ENCODE results near the gene DOK5.

GRCh38 chr20:54557806-54558590 lies 82.6 kb downstream of the DOK5 start:
- TF ChIP-seq POLR2A (conservative IDR thresholded peaks at IDR 0.05), result no peak
- TF ChIP-seq SMARCC2 (IDR thresholded peaks at IDR 0.05; ENCODE audit: low read depth), result no peak
- no peak for TF ChIP-seq ZBTB33 (CRISPR knock-in tag; IDR thresholded peaks at IDR 0.05)
- TF ChIP-seq REST (IDR thresholded peaks at IDR 0.05; ENCODE audit: borderline replicate concordance), result no peak
- TF ChIP-seq REST (CRISPR knock-in tag; IDR thresholded peaks at IDR 0.05; ENCODE audit: low read depth), result no peak
- no peak for TF ChIP-seq CHD2 (IDR thresholded peaks at IDR 0.05; ENCODE audit: low read depth, low read length)
- no peak for TF ChIP-seq MAFK (IDR thresholded peaks at IDR 0.05; ENCODE audit: low read length)
- no peak for TF ChIP-seq POLR2AphosphoS5 (IDR thresholded peaks at IDR 0.05; ENCODE audit: control insufficient read depth, insufficient read depth, low read depth, low read length)
- no peak for TF ChIP-seq ZBTB12 (CRISPR knock-in tag; IDR thresholded peaks at IDR 0.05)
- TF ChIP-seq CBX5 (IDR thresholded peaks at IDR 0.05; ENCODE audit: borderline replicate concordance, low read depth), result no peak
- no peak for TF ChIP-seq FOXJ2 (tag; IDR thresholded peaks at IDR 0.05)
- no peak for TF ChIP-seq CTCF (IDR thresholded peaks at IDR 0.05 in 2 of 3, conservative IDR thresholded peaks at IDR 0.05 in 1 of 3; ENCODE audit: insufficient read depth in 2 of 3, low read depth in 1 of 3, low read length in 3 of 3)
- TF ChIP-seq ZNF24 (IDR thresholded peaks at IDR 0.05), result no peak
- no peak for TF ChIP-seq TRIM28 (IDR thresholded peaks at IDR 0.05)
- TF ChIP-seq ZNF121 (CRISPR knock-in tag; conservative IDR thresholded peaks at IDR 0.05), result no peak

Data from K562 (cell line).